Keratinocyte (primary cell): ENCODE results near the gene CALM1. TPM values are rescaled to one million over a fixed set of nuclear protein-coding genes. Genes with fewer than 3 reads are reported as not detected.
A peak's percentile ranks its signal among the peaks of the same experiment; 100 is the strongest.

Experiments
- DNase-seq: peaks from one replicate; pipeline ENCODE4 v3.0.0-alpha.2; 2011; ENCODE audit warnings: low read depth, missing footprints, low spot score
- FAIRE-seq: peaks from 2 replicates; lab custom pipeline; 2011; peaks lifted over from hg19 to GRCh38; lab: Jason Lieb, UNC
- H2AFZ ChIP-seq: 2 replicates; pipeline ENCODE4 v1.6.0; 2012; ENCODE audit warnings: low read length, control low read depth, inconsistent platforms; ENCODE audit not compliant: control insufficient read depth
- H3K27ac ChIP-seq: 2 replicates; pipeline ENCODE4 v1.5.1; 2011; ENCODE audit warnings: low read length; ENCODE audit not compliant: control insufficient read depth, insufficient read depth
- H3K27me3 ChIP-seq: 3 replicates; pipeline ENCODE4 v1.6.0; 2011; ENCODE audit warnings: low read length; ENCODE audit not compliant: control insufficient read depth, insufficient read depth; ENCODE audit errors: extremely low read depth
- H3K36me3 ChIP-seq, 2 experiments: 2 replicates in 1 of 2; 3 replicates in 1 of 2; pipeline ENCODE4 v1.5.1; 2011; ENCODE audit warnings: low read length in 2 of 2, mild to moderate bottlenecking in 1 of 2; ENCODE audit not compliant: control insufficient read depth in 2 of 2, insufficient read depth in 2 of 2; ENCODE audit errors: extremely low read depth in 1 of 2
- H3K4me1 ChIP-seq: 3 replicates; pipeline ENCODE4 v1.5.1; 2011; ENCODE audit warnings: low read length; ENCODE audit not compliant: control insufficient read depth, insufficient read depth; ENCODE audit errors: extremely low read depth
- H3K4me2 ChIP-seq: 3 replicates; pipeline ENCODE4 v1.6.0; 2011; ENCODE audit warnings: low read depth, low read length; ENCODE audit not compliant: control insufficient read depth, insufficient read depth; ENCODE audit errors: extremely low read depth
- H3K4me3 ChIP-seq, 3 experiments: fragments of 200-600 bp in 1 of 3; sonication (generic) in 1 of 3; 2 replicates in 2 of 3; 3 replicates in 1 of 3; pipeline ENCODE4 v1.5.1; 2011 to 2016; ENCODE audit warnings: low read length in 3 of 3, mild to moderate bottlenecking in 3 of 3, control low read depth in 2 of 3, inconsistent platforms in 1 of 3, low read depth in 1 of 3, mixed read lengths in 1 of 3, mixed run types in 1 of 3, moderate library complexity in 1 of 3; ENCODE audit not compliant: control insufficient read depth in 2 of 3, insufficient read depth in 2 of 3; ENCODE audit errors: extremely low read depth in 1 of 3
- H3K79me2 ChIP-seq: 2 replicates; pipeline ENCODE4 v1.6.0; 2012; ENCODE audit warnings: low read length; ENCODE audit not compliant: control insufficient read depth, insufficient read depth
- H3K9ac ChIP-seq: 3 replicates; pipeline ENCODE4 v1.6.0; 2011; ENCODE audit warnings: low read length; ENCODE audit not compliant: control insufficient read depth, insufficient read depth; ENCODE audit errors: extremely low read depth
- H3K9me1 ChIP-seq: 3 replicates; pipeline ENCODE4 v1.6.0; 2011; ENCODE audit warnings: low read length; ENCODE audit not compliant: control insufficient read depth, insufficient read depth; ENCODE audit errors: extremely low read depth
- H3K9me3 ChIP-seq: 2 replicates; pipeline ENCODE4 v1.5.1; 2012; ENCODE audit warnings: low read depth, low read length; ENCODE audit not compliant: control insufficient read depth
- H4K20me1 ChIP-seq: 3 replicates; pipeline ENCODE4 v1.6.0; 2011; ENCODE audit warnings: low read length; ENCODE audit not compliant: control insufficient read depth, insufficient read depth; ENCODE audit errors: extremely low read depth
- EZH2 ChIP-seq: IDR thresholded peaks from one replicate; pipeline ENCODE4 v1.6.1; 2012; ENCODE audit warnings: inconsistent platforms, mild to moderate bottlenecking, low read length, moderate library complexity
- dilution Hi-C: fragments of 300-500 bp; cut with MboI; formaldehyde crosslinking; loops from one replicate; pipeline ENCODE4 v1.7.0; 2020; ENCODE audit warnings: low sequenced_read_pairs; ENCODE audit not compliant: extremely low pct_ligation_motif_present
- polyA plus RNA-seq, 5 experiments: library from polyadenylated mRNA; depleted of rRNA in 3 of 5; stranded (reverse) in 3 of 5; stranded (forward) in 1 of 5; unstranded in 1 of 5; fragments of >200 nt; gene quantifications; 1 replicate in 1 of 5; 2 replicates in 3 of 5; 3 replicates in 1 of 5; pipeline versions ENCODE4 v1.2.1 to v1.2.3, GENCODE V29; 2011 to 2012; ENCODE audit warnings: missing spikeins in 2 of 5, low read depth in 1 of 5, low replicate concordance in 1 of 5
- TF ChIP-seq, protein P1 (sequence below), 3 experiments: IDR thresholded peaks in 1 of 3; conservative IDR thresholded peaks in 1 of 3; optimal IDR thresholded peaks in 1 of 3; 2 replicates in 2 of 3; 3 replicates in 1 of 3; pipeline versions ENCODE3 to v1.5.1; 2011; ENCODE audit warnings: low read length in 3 of 3, mild to moderate bottlenecking in 3 of 3, moderate library complexity in 2 of 3, control low read depth in 1 of 3, inconsistent platforms in 1 of 3; ENCODE audit not compliant: insufficient read depth in 2 of 3; ENCODE audit errors: extremely low read depth in 1 of 3

The CALM1 gene
- polyA plus RNA-seq, 1 donor (not counting 4 experiments of a cell fraction or from before 2014, with no cell fraction given): 575 TPM

DNA sequence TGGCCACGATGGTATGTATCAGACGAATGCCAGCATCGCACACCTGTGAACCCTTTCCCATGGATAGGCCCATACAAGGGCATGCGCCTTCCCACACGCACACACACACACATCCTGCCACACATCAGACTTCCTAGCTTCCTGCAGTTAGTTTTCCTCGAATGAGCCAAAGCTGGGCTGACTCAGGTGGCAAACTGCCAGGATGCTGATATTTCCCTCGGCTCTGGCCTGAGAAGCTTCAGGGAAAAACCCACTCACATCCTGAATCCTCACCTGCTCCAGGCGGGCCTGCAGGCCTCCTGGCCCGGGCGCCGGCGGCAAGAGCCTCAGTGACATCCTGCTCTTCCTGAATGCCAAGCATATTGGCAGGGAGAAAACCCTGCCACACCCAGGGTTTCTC, 22.4 kb downstream of the CALM1 start:
- Histone ChIP-seq H3K9ac (no peak overlapping the region), H3K27ac (peak overlapping the region; percentile 43), H3K4me1 (peaks cover 16% of the 10 kb centered on the region), H3K4me2 (peak overlapping the region; percentile 31), H3K27me3 (no peaks in the 10 kb centered on the region), H3K4me3 (no peak overlapping the region), H4K20me1 (no peaks in the 10 kb centered on the region), H3K79me2 (no peaks in the 10 kb centered on the region), H3K36me3 (no peaks in the 10 kb centered on the region), H3K9me3 (no peaks in the 10 kb centered on the region), H2AFZ (no peak overlapping the region), H3K9me1 (no peaks in the 10 kb centered on the region)
- FAIRE-seq (peak; percentile 100), DNase-seq (no peak)
- dilution Hi-C loops: no loop called here
- no peak for TF ChIP-seq EZH2
- TF ChIP-seq, protein P1, sequence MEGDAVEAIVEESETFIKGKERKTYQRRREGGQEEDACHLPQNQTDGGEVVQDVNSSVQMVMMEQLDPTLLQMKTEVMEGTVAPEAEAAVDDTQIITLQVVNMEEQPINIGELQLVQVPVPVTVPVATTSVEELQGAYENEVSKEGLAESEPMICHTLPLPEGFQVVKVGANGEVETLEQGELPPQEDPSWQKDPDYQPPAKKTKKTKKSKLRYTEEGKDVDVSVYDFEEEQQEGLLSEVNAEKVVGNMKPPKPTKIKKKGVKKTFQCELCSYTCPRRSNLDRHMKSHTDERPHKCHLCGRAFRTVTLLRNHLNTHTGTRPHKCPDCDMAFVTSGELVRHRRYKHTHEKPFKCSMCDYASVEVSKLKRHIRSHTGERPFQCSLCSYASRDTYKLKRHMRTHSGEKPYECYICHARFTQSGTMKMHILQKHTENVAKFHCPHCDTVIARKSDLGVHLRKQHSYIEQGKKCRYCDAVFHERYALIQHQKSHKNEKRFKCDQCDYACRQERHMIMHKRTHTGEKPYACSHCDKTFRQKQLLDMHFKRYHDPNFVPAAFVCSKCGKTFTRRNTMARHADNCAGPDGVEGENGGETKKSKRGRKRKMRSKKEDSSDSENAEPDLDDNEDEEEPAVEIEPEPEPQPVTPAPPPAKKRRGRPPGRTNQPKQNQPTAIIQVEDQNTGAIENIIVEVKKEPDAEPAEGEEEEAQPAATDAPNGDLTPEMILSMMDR (optimal IDR thresholded peaks at IDR 0.05 in 1 of 3, IDR thresholded peaks at IDR 0.05 in 1 of 3, conservative IDR thresholded peaks at IDR 0.05 in 1 of 3; ENCODE audit: extremely low read depth in 1 of 3, insufficient read depth in 2 of 3, low read length in 3 of 3): no peak

DNA sequence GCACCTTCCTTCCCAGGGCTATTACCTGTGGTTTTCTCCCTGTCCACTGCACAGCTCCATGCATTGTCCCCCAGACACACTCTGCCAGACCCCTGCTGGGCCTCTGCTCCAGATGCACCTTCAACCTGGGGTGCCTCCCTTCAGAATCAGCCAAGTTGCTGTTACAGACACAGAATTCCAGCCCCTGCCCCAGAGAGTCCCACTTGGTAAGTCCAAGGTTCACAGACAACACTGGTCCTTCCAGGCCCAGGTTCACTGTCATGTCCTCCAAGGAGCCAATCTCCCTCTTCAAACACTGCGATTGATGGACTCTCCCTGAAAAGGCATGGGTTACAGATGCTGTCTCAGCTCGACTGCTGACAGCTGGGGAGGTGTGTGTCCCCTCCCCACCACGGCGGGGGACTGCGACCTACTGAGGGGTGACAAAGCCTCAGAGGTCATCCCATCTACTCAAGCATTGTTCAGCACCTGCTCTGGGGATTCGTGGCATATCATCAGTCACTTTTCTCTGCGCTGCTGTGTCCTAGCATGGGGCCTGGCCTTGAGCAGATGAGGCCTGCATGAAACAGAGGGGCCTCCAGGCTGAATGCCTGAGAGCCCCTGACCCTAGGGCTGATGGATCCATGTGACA, 24.3 kb downstream of the CALM1 start:
- no peaks in the 10 kb centered on the region for H4K20me1 ChIP-seq
- no peak overlapping the region for H3K9ac ChIP-seq
- TF ChIP-seq EZH2: no peak
- TF ChIP-seq, protein P1 (optimal IDR thresholded peaks at IDR 0.05 in 1 of 3, IDR thresholded peaks at IDR 0.05 in 1 of 3, conservative IDR thresholded peaks at IDR 0.05 in 1 of 3; ENCODE audit: extremely low read depth in 1 of 3, insufficient read depth in 2 of 3, low read length in 3 of 3): no peak
- H3K4me3 ChIP-seq: no peak overlapping the region
- no peak overlapping the region for H3K27ac ChIP-seq
- H2AFZ ChIP-seq: no peak overlapping the region
- H3K9me3 ChIP-seq: no peaks in the 10 kb centered on the region
- H3K4me1 ChIP-seq: peaks cover 16% of the 10 kb centered on the region
- no peak overlapping the region for H3K4me2 ChIP-seq
- dilution Hi-C loops: no loop called here
- no peaks in the 10 kb centered on the region for H3K79me2 ChIP-seq
- H3K36me3 ChIP-seq: no peaks in the 10 kb centered on the region
- no peaks in the 10 kb centered on the region for H3K27me3 ChIP-seq
- no peaks in the 10 kb centered on the region for H3K9me1 ChIP-seq
- FAIRE-seq (no peak), DNase-seq (no peak)
